Measurements from ENCODE around the gene ZSCAN26.

The ZSCAN26 gene

DNA sequence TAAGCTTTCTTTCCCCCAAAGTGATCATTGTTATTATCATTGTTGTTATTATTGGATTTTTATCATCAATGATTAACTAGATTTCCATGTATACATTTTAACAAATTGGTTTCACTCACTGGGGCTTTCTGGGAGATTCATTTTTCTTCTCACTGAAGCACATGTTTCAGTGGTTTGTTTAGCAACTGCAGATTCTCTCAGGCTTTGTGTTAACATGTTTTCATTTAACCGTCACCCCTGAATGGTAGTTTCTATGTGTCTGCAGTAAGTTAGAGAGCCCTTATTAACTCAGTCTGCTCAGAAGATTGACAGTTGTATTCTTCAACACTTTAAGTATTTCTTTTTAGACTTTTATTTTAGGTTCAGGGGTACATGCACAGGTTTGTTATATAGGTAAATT, 27.3 kb upstream of the ZSCAN26 start:
- H3K9me3 ChIP-seq (ENCODE audit: insufficient read depth, low read depth, low read length), result no peaks in the 10 kb centered on the region
- H3K79me2 ChIP-seq (ENCODE audit: insufficient read depth, low read length), result no peaks in the 10 kb centered on the region
- H3K4me1 ChIP-seq (ENCODE audit: insufficient read depth, low read length, poor library complexity, severe bottlenecking), result no peaks in the 10 kb centered on the region
- H3F3A ChIP-seq (ENCODE audit: low read depth), result no peaks in the 10 kb centered on the region
- H3K4me3 ChIP-seq (ENCODE audit: low read length, poor library complexity, severe bottlenecking), result no peak overlapping the region
- H3K4me2 ChIP-seq (ENCODE audit: low read depth, low read length, poor library complexity, severe bottlenecking), result no peak overlapping the region
- no peak overlapping the region for H3K9ac ChIP-seq (ENCODE audit: low read depth, low read length, poor library complexity, severe bottlenecking)
- H2AFZ ChIP-seq (ENCODE audit: low read length), result no peak overlapping the region
- H3K36me3 ChIP-seq (ENCODE audit: insufficient read depth, low read length), result no peaks in the 10 kb centered on the region
- TF ChIP-seq EZH2phosphoT487 (IDR thresholded peaks at IDR 0.05; ENCODE audit: borderline replicate concordance) (no peak), CTCF (conservative IDR thresholded peaks at IDR 0.05; ENCODE audit: low read length) (no peak)
- H3K27me3 ChIP-seq (ENCODE audit: insufficient read depth, low read length, poor library complexity, severe bottlenecking), result no peaks in the 10 kb centered on the region
- H3K9me2 ChIP-seq (replicated peaks; ENCODE audit: low read depth, low read length), result no peaks in the 10 kb centered on the region
- no peaks in the 10 kb centered on the region for H4K20me1 ChIP-seq (ENCODE audit: insufficient read depth, low read length, poor library complexity, severe bottlenecking)

DNA sequence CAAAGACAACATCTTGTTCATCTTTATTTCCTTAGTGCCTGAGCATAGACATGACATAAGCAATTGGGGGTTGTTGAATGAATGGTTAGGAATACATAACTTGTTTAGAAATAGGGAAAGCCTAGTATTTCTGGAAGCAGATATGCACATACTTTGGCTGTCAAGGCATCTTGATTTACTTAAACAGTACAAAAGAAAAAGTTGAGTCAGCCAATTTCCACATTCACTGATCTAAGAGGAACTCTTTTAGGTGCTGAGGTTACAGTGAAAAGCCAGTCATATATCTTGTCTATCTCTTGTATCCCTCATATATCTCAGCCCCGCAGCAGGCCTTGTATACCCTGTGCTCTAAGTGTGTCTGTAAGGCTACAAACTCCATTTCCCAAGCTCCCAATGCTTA, 26.5 kb upstream of the ZSCAN26 start:
- Histone ChIP-seq H3K9me2 (replicated peaks; ENCODE audit: low read depth, low read length) (no peaks in the 10 kb centered on the region), H3K27me3 (ENCODE audit: insufficient read depth, low read length, poor library complexity, severe bottlenecking) (no peaks in the 10 kb centered on the region), H2AFZ (ENCODE audit: low read length) (no peak overlapping the region), H3K4me2 (ENCODE audit: low read depth, low read length, poor library complexity, severe bottlenecking) (no peak overlapping the region), H3K4me3 (ENCODE audit: low read length, poor library complexity, severe bottlenecking) (no peak overlapping the region), H4K20me1 (ENCODE audit: insufficient read depth, low read length, poor library complexity, severe bottlenecking) (no peaks in the 10 kb centered on the region), H3K36me3 (ENCODE audit: insufficient read depth, low read length) (peaks cover 5% of the 10 kb centered on the region; the same call in 1 of the 2 replicates), H3K79me2 (ENCODE audit: insufficient read depth, low read length) (no peaks in the 10 kb centered on the region), H3K4me1 (ENCODE audit: insufficient read depth, low read length, poor library complexity, severe bottlenecking) (no peaks in the 10 kb centered on the region), H3K9ac (ENCODE audit: low read depth, low read length, poor library complexity, severe bottlenecking) (no peak overlapping the region), H3K9me3 (ENCODE audit: insufficient read depth, low read depth, low read length) (no peaks in the 10 kb centered on the region), H3F3A (ENCODE audit: low read depth) (no peaks in the 10 kb centered on the region)
- no peak for TF ChIP-seq CTCF (conservative IDR thresholded peaks at IDR 0.05; ENCODE audit: low read length)
- TF ChIP-seq EZH2phosphoT487 (IDR thresholded peaks at IDR 0.05; ENCODE audit: borderline replicate concordance), result no peak

DNA sequence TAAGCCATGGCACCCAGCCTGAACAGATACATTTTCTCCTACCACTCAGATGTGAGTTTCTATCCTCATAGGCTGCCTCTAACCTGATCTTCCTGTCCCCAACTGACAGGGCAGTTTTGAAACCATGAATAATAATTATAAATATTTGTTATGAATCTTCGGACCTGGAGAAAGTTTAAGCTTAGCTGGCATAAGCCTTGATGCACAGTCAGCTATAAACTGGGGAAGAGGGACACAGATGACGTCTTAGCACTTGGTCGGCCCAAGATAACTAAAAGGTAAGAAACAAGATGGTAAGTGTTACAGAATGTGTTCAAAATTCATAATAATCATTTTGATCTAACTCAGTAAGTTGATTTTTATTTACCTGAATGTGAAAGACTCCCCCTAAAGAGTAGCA, 23.0 kb upstream of the ZSCAN26 start:
- no peak overlapping the region for H3K9ac ChIP-seq (ENCODE audit: low read depth, low read length, poor library complexity, severe bottlenecking)
- TF ChIP-seq EZH2phosphoT487 (IDR thresholded peaks at IDR 0.05; ENCODE audit: borderline replicate concordance) (no peak), CTCF (conservative IDR thresholded peaks at IDR 0.05; ENCODE audit: low read length) (no peak)
- no peaks in the 10 kb centered on the region for H3K27me3 ChIP-seq (ENCODE audit: insufficient read depth, low read length, poor library complexity, severe bottlenecking)
- no peaks in the 10 kb centered on the region for H3F3A ChIP-seq (ENCODE audit: low read depth)
- H3K4me3 ChIP-seq (ENCODE audit: low read length, poor library complexity, severe bottlenecking), result no peak overlapping the region
- H3K4me2 ChIP-seq (ENCODE audit: low read depth, low read length, poor library complexity, severe bottlenecking), result no peak overlapping the region
- no peaks in the 10 kb centered on the region for H3K9me3 ChIP-seq (ENCODE audit: insufficient read depth, low read depth, low read length)
- no peaks in the 10 kb centered on the region for H4K20me1 ChIP-seq (ENCODE audit: insufficient read depth, low read length, poor library complexity, severe bottlenecking)
- no peak overlapping the region for H2AFZ ChIP-seq (ENCODE audit: low read length)
- H3K79me2 ChIP-seq (ENCODE audit: insufficient read depth, low read length), result no peaks in the 10 kb centered on the region
- H3K9me2 ChIP-seq (replicated peaks; ENCODE audit: low read depth, low read length), result no peaks in the 10 kb centered on the region
- peaks cover 2% of the 10 kb centered on the region for H3K4me1 ChIP-seq (ENCODE audit: insufficient read depth, low read length, poor library complexity, severe bottlenecking)
- peaks cover 20% of the 10 kb centered on the region; the same call in 1 of the 2 replicates for H3K36me3 ChIP-seq (ENCODE audit: insufficient read depth, low read length)
